Heart left ventricle (tissue), 13 donors: ENCODE measurements around the gene RAD51B.

ENCODE experiments used
- POLR2A ChIP-seq, 2 donors: fragments of 450-650 bp; IDR thresholded peaks; one replicate each; pipeline ENCODE4 v1.6.1; 2017; ENCODE audit warnings: antibody characterized with exemption in 2 of 2, mild to moderate bottlenecking in 2 of 2, moderate library complexity in 2 of 2
- TF ChIP-seq, protein P1 (sequence below), 12 donors: fragments of 200-600 bp; sonication (generic) in 4 of 12; IDR thresholded peaks; one replicate each; pipeline versions ENCODE4 v1.5.0 to v1.8.0; 2018 to 2022; ENCODE audit warnings: antibody characterized with exemption in 12 of 12, mild to moderate bottlenecking in 5 of 12
- donor health status: ischemic (EF 13 %, LVEDD 7.1; RV severe dilation, severe dysfunction).
- donor health status: DM: no; HTN: yes; CAD: no.
- donor health status: DM: no; HTN: no; CAD: no.
- donor health status: ischemic (EF 25% LVEDD 6.9; RV normal size, moderate dysfunction).
- donor health status: ischemic (EF 25% LVEDD 5.7; RV mildly dilated, moderate dysfunction).
- donor health status: ischemic (EF 35%, LVEDD 5.7; RV mildly dilated, moderate dysfunction).
- donor health status: nonischemic (EF 11% LVEDD 7.7; RV severe dilation, severe dysfunction).
- donor health status: DM: yes; HTN: yes; CAD: no.
- donor health status: PGD.
- donor health status: ischemic (EF 29% LVEDD 5.4; RV normal size, mild dysfunction).
- donor health status: nonischemic (EF 23%, LVEDD 6.1; RV moderate dilation, normal function).

DNA sequence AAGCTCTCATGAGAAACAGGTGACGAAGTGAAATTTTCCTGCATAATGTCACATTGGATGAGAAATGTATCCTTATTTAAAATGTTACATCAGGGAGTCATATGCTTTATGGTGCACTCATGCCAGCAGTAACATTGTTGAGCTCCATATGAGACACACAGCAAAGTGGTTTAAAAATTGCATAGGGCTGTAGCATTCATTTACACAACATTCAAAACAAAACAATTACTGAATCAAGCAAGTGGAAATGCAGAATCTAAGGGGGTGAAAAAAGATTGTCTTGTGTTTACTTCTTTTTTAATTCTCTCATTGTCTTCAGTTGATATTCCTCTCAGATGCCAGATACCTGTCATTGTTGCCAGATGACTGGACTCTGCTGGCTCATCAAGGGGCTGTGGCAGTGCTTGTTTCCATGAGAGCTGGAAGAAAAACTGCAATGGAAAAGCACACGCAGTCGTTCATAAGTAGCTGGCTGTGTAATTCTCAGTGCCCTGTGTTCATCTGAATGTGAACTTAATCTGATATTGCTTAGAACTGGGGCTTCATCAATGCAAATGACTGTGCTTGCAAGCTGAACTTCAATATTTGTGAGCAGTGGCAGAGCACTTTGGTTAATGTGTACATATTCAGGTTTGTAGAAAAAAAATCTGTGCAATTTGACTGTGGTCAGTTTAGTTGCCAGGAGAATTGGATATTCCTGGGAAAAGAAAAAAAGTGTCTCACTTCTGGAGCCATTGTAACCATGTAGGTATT, 305.6 kb downstream of the RAD51B start:
- TF ChIP-seq POLR2A (IDR thresholded peaks at IDR 0.05): no peak
- TF ChIP-seq, protein P1, sequence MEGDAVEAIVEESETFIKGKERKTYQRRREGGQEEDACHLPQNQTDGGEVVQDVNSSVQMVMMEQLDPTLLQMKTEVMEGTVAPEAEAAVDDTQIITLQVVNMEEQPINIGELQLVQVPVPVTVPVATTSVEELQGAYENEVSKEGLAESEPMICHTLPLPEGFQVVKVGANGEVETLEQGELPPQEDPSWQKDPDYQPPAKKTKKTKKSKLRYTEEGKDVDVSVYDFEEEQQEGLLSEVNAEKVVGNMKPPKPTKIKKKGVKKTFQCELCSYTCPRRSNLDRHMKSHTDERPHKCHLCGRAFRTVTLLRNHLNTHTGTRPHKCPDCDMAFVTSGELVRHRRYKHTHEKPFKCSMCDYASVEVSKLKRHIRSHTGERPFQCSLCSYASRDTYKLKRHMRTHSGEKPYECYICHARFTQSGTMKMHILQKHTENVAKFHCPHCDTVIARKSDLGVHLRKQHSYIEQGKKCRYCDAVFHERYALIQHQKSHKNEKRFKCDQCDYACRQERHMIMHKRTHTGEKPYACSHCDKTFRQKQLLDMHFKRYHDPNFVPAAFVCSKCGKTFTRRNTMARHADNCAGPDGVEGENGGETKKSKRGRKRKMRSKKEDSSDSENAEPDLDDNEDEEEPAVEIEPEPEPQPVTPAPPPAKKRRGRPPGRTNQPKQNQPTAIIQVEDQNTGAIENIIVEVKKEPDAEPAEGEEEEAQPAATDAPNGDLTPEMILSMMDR (IDR thresholded peaks at IDR 0.05): no peak
